Dendritic cell treated with granulocyte-macrophage colony-stimulating factor and Interleukin-4, amounts not matched to agents 40 ng/mL and 50 ng/mL, for 4 days (primary cell): ENCODE results near the gene ATXN7.

Experiments used
- H3K27ac Mint-ChIP-seq: one replicate; pipeline ENCODE4 v1.8.0; 2022; ENCODE audit warnings: mild to moderate bottlenecking, mixed read lengths
- H3K27me3 Mint-ChIP-seq: one replicate; pipeline ENCODE4 v1.8.0; 2022; ENCODE audit warnings: mild to moderate bottlenecking, mixed read lengths
- H3K36me3 Mint-ChIP-seq: one replicate; pipeline ENCODE4 v1.8.0; 2022; ENCODE audit warnings: low read depth, mixed read lengths
- H3K4me1 Mint-ChIP-seq: one replicate; pipeline ENCODE4 v1.8.0; 2022; ENCODE audit warnings: low read depth, mixed read lengths
- H3K4me3 Mint-ChIP-seq: one replicate; pipeline ENCODE4 v1.8.0; 2022; ENCODE audit warnings: mild to moderate bottlenecking, moderate library complexity, mixed read lengths
- H3K9me3 Mint-ChIP-seq: one replicate; pipeline ENCODE4 v1.8.0; 2022; ENCODE audit warnings: mixed read lengths
- intact Hi-C: fragments of 100-400 bp; cut with micrococcal nuclease; formaldehyde crosslinking; loops from one replicate; pipeline ENCODE4 v1.15.0; 2022

ATXN7 gene

DNA sequence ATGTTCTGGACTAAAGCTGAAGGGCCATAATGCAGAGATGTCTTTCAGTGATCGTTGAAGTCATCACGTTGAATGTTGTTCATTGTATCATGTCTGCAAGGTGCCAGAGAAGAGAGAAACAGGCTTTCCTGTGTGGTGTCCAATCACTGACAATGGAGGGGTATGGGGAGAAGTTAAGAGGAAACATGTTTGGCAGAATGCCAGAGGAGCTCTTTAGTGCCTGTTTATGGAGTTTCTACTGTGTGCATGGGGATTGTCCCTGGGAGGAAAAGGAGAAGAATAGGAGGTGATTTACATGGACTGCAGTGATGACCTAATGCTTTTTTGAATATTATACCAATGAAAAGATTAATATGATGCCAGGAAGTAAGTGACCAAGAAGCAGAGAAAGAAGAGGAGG lies 36.8 kb downstream of the ATXN7 start:
- Mint-ChIP-seq H3K9me3 (no peaks in the 10 kb centered on the region), H3K36me3 (peaks cover 63% of the 10 kb centered on the region), H3K27me3 (no peaks in the 10 kb centered on the region), H3K4me3 (no peak overlapping the region), H3K4me1 (peaks cover 31% of the 10 kb centered on the region), H3K27ac (peak overlapping the region; percentile 14)
- intact Hi-C loops: no loop called here

DNA sequence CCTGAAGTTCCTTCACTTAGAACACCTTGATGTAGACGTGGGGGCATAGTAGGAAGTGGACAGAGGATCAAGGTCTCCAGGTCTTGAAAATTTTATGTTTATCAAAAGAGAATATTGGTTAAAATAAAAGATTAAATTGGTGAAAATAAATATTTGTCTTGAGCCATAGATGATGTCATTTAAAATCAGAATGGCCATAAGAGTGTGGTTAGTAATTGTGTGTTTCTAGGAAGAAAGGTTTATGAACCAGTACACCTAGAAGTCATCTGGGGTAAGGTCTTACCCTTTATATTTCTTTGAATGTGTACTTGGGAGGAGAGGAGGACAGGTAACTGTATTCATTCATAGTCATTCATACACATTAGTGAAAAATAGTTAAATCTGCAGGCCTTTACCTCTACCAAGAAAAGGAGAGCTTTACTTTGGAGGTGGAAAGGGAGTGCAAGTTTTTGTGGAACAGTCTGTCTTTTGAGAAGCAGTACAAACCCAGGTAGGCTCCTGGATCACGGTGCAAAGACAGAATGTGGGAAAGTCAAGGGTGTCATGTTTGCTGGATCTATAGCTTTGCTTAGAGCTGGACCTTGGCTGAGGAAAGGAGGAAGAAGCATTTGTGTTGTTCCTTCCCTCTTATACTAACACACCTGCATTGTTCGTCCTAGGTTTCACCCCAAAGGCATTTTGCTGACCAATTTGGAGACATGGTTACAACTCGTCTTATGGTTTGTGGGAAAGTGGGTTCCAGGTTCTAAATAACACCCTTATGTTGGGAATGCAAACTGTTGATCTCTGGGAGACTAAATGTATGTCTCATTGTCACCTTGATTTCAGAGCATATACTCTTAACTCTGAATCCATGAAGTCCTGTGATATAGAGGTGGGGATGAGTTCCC lies 42.3 kb downstream of the ATXN7 start:
- Mint-ChIP-seq H3K4me1 (peaks cover 38% of the 10 kb centered on the region), H3K9me3 (no peaks in the 10 kb centered on the region), H3K4me3 (no peak overlapping the region), H3K27ac (no peak overlapping the region), H3K36me3 (peaks cover 52% of the 10 kb centered on the region), H3K27me3 (no peaks in the 10 kb centered on the region)
- intact Hi-C loops: no loop called here

DNA sequence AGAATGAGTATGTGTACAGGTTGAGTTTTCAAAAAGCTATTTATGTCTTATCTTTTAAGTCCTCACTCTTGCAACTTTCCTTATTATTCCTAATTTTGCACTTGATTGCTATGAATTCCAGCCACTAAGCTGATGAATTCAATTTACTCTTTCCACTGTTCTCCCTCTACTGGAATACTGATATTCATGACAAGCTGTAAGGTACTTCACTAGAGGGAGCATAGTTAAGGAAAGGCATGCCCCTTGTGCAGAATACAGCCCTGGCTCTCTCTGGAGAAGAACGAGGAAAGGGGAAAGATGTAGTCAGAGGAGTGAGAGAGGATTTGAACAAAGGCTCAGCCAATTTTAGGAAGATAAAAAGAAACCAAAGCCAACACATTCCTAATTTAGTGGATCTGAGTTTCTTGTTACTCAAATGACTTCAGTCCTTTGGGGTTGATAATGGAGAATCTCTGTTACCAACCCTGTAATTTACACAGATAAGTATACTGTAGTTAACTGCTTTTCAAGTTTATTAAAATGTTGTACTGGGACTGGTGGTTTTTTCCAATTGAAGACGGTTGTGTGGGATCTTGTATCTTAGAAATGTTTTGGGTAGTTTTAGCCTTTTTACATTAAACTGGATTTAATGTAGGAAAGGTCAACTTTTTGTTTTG lies 44.5 kb downstream of the ATXN7 start:
- H3K27me3 Mint-ChIP-seq: no peaks in the 10 kb centered on the region
- no peak overlapping the region for H3K27ac Mint-ChIP-seq
- H3K9me3 Mint-ChIP-seq: no peaks in the 10 kb centered on the region
- peaks cover 36% of the 10 kb centered on the region for H3K4me1 Mint-ChIP-seq
- intact Hi-C loops: no loop called here
- H3K4me3 Mint-ChIP-seq: no peak overlapping the region
- H3K36me3 Mint-ChIP-seq: peaks cover 45% of the 10 kb centered on the region

DNA sequence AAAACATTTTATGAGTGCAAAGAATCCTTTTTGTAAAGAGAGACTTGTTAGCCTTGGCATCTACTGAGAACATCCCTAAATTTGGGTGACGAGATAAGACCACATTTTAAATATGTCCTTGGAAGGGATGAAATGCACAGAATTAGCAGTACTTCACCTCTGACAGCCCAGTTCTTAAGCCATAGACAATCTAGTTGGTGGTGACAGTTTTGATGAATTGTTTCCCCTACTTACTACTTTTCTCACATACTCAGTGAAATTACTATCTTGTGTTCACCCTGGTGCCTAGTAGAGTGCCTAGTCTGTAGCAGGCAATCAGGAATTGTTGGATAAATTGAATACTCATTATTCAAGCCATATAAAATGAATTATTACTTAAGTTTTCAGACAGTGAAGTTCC lies 45.1 kb downstream of the ATXN7 start:
- Mint-ChIP-seq H3K4me1 (peaks cover 41% of the 10 kb centered on the region), H3K9me3 (no peaks in the 10 kb centered on the region), H3K36me3 (peaks cover 45% of the 10 kb centered on the region), H3K27ac (no peak overlapping the region), H3K4me3 (no peak overlapping the region), H3K27me3 (no peaks in the 10 kb centered on the region)
- intact Hi-C loops: no loop called here

DNA sequence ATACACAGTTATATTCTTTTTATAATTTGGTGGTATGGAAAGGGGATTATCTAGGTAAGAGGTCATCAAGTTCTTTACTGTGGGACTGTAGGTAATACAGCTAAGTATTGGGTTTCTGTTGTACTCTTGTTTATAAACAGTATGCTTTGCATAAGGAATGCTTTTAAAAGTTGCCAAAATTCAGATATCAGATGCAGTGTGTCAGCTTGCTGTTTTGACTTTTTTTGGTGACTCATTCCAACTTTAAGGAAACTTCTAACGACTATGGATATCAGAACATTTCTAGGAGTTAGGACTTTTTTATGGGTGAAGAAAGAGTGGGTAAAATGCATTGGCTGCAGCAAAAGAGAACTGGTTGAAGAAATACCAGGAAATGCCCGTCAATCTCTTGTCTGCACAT lies 45.8 kb downstream of the ATXN7 start:
- no peaks in the 10 kb centered on the region for H3K9me3 Mint-ChIP-seq

DNA sequence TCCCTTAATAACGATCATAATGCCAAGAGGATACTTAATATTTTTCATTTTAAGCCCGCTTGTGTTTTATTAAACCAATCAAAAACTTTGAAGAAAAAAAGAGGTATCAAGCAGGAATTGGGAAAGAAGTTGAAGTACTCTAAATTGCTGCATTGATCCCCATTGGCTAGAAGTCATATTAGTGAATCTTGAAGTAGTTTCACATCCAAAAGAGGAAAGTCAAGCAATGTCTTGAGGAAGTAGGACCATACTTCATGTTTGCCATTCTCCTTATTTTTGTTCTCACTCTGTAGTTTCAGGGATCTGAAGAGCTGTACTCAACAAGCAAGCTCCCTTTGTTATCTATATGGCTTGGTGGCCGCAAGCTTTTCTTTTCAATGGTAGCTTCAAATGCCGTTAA lies 46.3 kb downstream of the ATXN7 start:
- intact Hi-C loops: loop anchor here (2.0 kb wide), 1 partner anchor 17 kb away; no protein-coding TSS in a partner anchor
- H3K27me3 Mint-ChIP-seq: no peaks in the 10 kb centered on the region
- H3K27ac Mint-ChIP-seq: no peak overlapping the region
- no peaks in the 10 kb centered on the region for H3K9me3 Mint-ChIP-seq
- H3K36me3 Mint-ChIP-seq: peaks cover 45% of the 10 kb centered on the region
- H3K4me1 Mint-ChIP-seq: peaks cover 52% of the 10 kb centered on the region
- no peak overlapping the region for H3K4me3 Mint-ChIP-seq

More for the DNA sequence above, 45.8 kb downstream of the ATXN7 start:
- H3K36me3 Mint-ChIP-seq: peaks cover 44% of the 10 kb centered on the region
- no peak overlapping the region for H3K27ac Mint-ChIP-seq
- H3K27me3 Mint-ChIP-seq: no peaks in the 10 kb centered on the region
- H3K4me1 Mint-ChIP-seq: peaks cover 48% of the 10 kb centered on the region
- no peak overlapping the region for H3K4me3 Mint-ChIP-seq
- intact Hi-C loops: no loop called here

DNA sequence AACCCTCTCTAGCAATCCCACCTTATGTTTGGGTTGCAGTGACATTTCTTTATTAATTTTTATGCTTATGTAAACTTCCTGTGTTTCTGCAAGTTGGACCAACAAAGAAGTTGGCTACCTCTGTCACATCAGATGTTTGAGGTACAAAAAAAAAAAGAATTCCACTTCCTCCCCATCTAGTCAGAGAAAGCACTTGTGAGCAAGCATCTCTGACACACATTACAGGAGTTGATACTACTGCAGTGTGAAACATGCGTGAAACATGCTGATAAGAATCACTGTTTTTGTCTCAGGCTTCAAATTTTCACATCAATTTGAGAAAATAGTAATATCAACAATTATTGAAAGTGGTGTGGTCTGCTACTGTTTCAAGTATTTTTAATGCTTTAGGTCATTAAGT lies 47.2 kb downstream of the ATXN7 start:
- H3K27me3 Mint-ChIP-seq: no peaks in the 10 kb centered on the region
- H3K36me3 Mint-ChIP-seq: peaks cover 44% of the 10 kb centered on the region
- H3K4me3 Mint-ChIP-seq: peak overlapping the region; percentile 91
- no peak overlapping the region for H3K27ac Mint-ChIP-seq
- no peaks in the 10 kb centered on the region for H3K9me3 Mint-ChIP-seq
- intact Hi-C loops: loop anchor here (2.0 kb wide), 1 partner anchor 16 kb away; no protein-coding TSS in a partner anchor
- peaks cover 52% of the 10 kb centered on the region for H3K4me1 Mint-ChIP-seq

DNA sequence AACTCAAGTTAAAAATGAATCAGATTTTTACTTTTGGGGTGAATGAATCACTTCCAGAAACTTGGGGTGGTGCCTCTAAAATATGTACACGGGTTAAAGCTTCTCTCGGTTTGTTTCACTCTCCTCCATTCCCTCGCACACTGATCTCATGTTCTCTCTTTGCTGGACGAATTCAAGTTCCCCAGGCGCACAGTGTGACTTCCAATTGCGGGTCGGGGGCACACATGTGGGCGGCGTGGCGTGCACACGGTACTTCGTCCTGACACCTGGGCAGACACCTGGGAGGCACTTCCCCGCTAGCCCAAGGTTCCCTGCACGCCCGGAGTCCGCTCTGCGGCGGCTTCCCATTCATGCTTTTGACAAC lies 47.8 kb downstream of the ATXN7 start:
- Mint-ChIP-seq H3K4me1 (peaks cover 53% of the 10 kb centered on the region), H3K27ac (peak overlapping the region; percentile 81), H3K9me3 (no peaks in the 10 kb centered on the region), H3K4me3 (peak overlapping the region; percentile 91), H3K27me3 (no peaks in the 10 kb centered on the region), H3K36me3 (peaks cover 44% of the 10 kb centered on the region)
- intact Hi-C loops: loop anchor here (2.0 kb wide), 1 partner anchor 15 kb away; no protein-coding TSS in a partner anchor

DNA sequence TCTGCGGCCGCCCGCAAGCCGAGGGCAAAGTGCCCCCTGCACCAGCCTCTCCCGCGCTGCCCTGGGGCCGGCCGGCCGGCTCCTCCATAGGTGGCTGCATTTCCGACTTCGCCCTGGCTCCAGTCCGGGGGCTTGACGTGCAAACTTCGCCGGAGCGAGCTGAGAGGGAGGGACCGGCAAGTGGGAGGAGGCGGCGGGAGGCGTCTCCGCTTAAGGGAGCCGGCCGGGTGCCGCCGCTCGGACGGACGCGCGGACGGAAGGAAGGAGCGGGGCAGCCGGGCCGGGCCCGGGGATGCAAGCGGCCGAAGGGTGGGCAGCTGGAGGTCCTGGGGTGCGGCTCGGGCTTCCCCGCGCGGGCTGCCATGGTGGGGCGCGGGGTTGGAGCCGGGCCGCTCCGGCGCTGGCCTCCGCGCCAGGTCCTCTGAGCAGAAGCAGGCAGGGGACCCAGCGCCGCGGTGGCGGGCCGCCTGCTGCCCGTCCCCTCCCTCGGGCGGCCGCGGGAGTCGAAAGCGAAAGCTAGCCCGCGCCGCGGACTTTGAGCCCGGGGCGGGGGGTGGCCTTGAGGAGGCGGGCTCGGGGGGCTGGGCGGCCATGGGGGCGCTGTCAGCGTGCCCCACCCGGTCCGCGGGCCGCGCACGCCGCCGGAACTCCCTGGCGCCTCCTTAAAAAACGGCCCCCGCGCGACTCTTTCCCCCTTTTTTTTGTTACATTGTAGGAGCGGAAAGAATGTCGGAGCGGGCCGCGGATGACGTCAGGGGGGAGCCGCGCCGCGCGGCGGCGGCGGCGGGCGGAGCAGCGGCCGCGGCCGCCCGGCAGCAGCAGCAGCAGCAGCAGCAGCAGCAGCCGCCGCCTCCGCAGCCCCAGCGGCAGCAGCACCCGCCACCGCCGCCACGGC lies 48.5 kb downstream of the ATXN7 start, which contains the start of gene SCAANT1:
SCAANT1 (minus strand) TSS at position 511 of the 895 bp plus-strand sequence.
- Mint-ChIP-seq H3K27me3 (no peaks in the 10 kb centered on the region), H3K27ac (peak within 1 kb of the TSS; percentile 81), H3K4me3 (peak within 1 kb of the TSS; percentile 91), H3K9me3 (no peaks in the 10 kb centered on the region), H3K36me3 (peaks cover 44% of the 10 kb centered on the region), H3K4me1 (peaks cover 51% of the 10 kb centered on the region)
- intact Hi-C loops: loop anchor here (1.0 to 2.0 kb wide), 3 partner anchors 10 to 48 kb away; no protein-coding TSS in a partner anchor

DNA sequence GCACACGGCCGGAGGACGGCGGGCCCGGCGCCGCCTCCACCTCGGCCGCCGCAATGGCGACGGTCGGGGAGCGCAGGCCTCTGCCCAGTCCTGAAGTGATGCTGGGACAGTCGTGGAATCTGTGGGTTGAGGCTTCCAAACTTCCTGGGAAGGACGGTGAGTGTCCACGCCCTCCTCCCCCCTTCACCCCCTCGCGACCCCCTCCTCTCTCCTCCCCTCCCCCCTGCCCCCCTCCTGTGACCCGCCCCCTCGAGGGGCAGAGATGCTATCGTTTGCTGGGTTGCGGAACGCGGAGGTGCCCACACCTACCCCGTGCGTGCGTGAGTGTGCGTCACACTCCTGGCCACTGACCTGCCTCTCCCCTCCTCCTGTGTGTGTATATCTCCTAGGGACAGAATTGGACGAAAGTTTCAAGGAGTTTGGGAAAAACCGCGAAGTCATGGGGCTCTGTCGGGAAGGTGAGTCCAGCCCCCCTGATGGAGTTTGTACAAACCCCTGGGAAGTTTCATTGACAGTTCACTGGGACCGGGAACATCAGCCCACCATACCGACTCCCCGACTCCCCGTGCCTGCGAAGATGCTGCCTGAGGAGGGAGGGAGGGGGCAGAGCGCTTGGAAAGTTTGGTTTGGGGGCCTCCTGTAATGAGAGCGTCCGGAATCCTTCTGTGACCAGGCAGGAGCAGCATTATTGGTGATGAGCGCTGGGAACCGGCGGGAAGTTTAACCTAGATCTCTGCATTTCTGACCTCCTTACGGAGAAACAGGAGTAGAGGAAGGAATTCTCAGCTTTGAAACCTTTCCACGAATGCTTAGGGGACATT lies 49.3 kb downstream of the ATXN7 start:
- Mint-ChIP-seq H3K4me3 (peak overlapping the region; percentile 91), H3K27me3 (no peaks in the 10 kb centered on the region), H3K9me3 (no peaks in the 10 kb centered on the region), H3K36me3 (peaks cover 47% of the 10 kb centered on the region), H3K27ac (peak overlapping the region; percentile 81), H3K4me1 (peaks cover 58% of the 10 kb centered on the region)
- intact Hi-C loops: loop anchor here (1.0 kb wide), 2 partner anchors 9 to 49 kb away; no protein-coding TSS in a partner anchor

DNA sequence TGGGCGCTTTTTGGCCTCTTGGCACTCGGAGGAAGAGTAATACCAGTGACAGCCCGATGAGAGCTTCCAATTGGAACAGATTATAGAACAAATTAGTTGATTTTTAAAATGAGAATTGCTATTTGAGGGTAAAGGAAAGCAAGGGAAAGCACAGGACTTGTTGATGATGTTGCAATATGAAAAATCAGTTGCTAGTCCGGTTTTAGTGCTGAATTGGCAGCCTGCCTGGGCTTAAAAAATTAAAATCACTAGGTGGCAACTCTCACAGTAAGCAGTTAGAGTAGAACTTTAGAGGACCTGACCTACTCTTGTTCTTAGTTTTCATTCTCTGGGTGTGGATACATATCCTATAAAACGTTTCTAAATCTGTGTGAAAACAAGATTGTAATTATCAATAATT lies 50.6 kb downstream of the ATXN7 start:
- no peak overlapping the region for H3K4me3 Mint-ChIP-seq
- intact Hi-C loops: no loop called here
- peaks cover 67% of the 10 kb centered on the region for H3K4me1 Mint-ChIP-seq
- no peak overlapping the region for H3K27ac Mint-ChIP-seq
- no peaks in the 10 kb centered on the region for H3K27me3 Mint-ChIP-seq
- no peaks in the 10 kb centered on the region for H3K9me3 Mint-ChIP-seq
- peaks cover 59% of the 10 kb centered on the region for H3K36me3 Mint-ChIP-seq

DNA sequence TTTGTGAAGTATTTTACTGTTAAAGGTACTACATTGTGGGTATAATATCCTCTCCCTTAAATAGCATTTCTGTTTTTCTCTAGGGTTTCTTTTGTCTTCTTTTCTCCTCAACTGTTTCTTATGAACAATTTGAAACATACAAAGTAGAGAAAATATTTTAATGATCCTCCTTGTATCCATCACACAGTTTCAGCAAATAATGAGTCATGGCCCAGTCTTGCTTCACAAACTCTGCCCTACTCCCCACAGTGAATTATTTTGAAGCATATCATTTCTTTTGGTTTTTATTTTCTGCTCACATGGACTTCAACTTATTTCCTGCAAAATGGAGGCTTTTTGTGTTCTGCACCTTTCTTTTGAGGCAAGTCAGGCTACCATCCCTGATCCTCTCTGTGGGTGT lies 54.7 kb downstream of the ATXN7 start:
- H3K27me3 Mint-ChIP-seq: no peaks in the 10 kb centered on the region
- peaks cover 63% of the 10 kb centered on the region for H3K36me3 Mint-ChIP-seq
- H3K4me1 Mint-ChIP-seq: peaks cover 71% of the 10 kb centered on the region
- no peaks in the 10 kb centered on the region for H3K9me3 Mint-ChIP-seq
- no peak overlapping the region for H3K27ac Mint-ChIP-seq
- no peak overlapping the region for H3K4me3 Mint-ChIP-seq
- intact Hi-C loops: no loop called here

DNA sequence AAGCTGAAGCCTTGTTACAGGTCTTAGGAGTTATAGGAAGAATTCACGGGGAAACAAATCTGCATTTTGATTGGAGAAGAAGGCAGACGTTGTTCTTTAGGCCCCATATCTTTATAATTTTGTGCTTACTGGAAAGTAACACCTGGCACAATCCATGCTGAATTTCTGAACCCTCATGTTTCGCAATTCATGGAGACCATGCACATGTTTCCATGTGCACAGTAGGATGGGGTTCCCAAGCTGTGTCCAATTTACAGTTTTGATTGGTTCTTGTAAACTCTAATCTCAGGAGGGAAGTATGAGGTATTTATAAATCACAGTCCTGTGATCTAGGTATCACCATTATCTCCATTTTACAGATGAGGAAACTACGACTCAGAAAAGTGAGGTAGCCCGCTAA lies 56.3 kb downstream of the ATXN7 start:
- intact Hi-C loops: loop anchor here (5.0 kb wide), 3 partner anchors 42 to 102 kb away; partner anchors contain the start of gene PSMD6
- no peaks in the 10 kb centered on the region for H3K9me3 Mint-ChIP-seq

More for the DNA sequence above, 56.3 kb downstream of the ATXN7 start:
- H3K27me3 Mint-ChIP-seq: no peaks in the 10 kb centered on the region
- H3K36me3 Mint-ChIP-seq: peaks cover 65% of the 10 kb centered on the region
- H3K27ac Mint-ChIP-seq: peak overlapping the region; percentile 69
- no peak overlapping the region for H3K4me3 Mint-ChIP-seq
- peaks cover 74% of the 10 kb centered on the region for H3K4me1 Mint-ChIP-seq
